HL-60 (cell line): ENCODE results near the gene SETD5.

Experiments
- POLR2AphosphoS5 ChIP-seq: IDR thresholded peaks from 2 replicates; pipeline ENCODE4 v1.6.1; 2012; ENCODE audit warnings: low read depth
- REST ChIP-seq: IDR thresholded peaks from 2 replicates; pipeline ENCODE4 v1.6.1; 2012; ENCODE audit warnings: low read depth; ENCODE audit not compliant: insufficient replicate concordance
- TF ChIP-seq, protein P1 (sequence below): IDR thresholded peaks from one replicate; pipeline ENCODE4 v1.5.1; 2011; ENCODE audit warnings: low read length, control low read depth, inconsistent platforms; ENCODE audit not compliant: insufficient read depth

DNA sequence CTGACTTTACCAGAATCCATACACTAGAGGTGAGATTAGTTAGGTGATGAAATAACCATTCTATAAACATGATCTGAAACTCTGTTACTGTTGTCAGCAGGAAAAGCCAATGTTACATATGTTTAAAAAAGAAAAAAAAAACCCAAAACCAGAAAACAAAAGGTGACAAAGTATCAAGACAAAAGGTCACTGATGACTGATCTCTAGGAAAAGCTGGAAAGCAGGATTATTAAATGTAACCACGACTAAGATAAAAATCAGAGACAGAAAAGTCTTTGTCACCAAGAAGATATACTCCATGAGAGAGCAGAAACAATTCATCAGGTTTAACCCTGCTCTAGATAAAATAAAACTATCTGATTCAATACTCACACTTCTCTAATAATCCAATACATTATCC lies 5.4 kb upstream of the SETD5 start:
- TF ChIP-seq, protein P1, sequence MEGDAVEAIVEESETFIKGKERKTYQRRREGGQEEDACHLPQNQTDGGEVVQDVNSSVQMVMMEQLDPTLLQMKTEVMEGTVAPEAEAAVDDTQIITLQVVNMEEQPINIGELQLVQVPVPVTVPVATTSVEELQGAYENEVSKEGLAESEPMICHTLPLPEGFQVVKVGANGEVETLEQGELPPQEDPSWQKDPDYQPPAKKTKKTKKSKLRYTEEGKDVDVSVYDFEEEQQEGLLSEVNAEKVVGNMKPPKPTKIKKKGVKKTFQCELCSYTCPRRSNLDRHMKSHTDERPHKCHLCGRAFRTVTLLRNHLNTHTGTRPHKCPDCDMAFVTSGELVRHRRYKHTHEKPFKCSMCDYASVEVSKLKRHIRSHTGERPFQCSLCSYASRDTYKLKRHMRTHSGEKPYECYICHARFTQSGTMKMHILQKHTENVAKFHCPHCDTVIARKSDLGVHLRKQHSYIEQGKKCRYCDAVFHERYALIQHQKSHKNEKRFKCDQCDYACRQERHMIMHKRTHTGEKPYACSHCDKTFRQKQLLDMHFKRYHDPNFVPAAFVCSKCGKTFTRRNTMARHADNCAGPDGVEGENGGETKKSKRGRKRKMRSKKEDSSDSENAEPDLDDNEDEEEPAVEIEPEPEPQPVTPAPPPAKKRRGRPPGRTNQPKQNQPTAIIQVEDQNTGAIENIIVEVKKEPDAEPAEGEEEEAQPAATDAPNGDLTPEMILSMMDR: no peak
- no peak for TF ChIP-seq REST
- no peak for TF ChIP-seq POLR2AphosphoS5
